BLaER1 treated with 17β-estradiol and CSF1 and Interleukin-3, amounts not matched to agents 10 nM and 100 nM (cell line): ENCODE results near the gene PDLIM7.
"Not testable (repeated sequence)": the region's sequence is repeated elsewhere in the genome, so short reads cannot be mapped to it uniquely, and the experiment has no call there.

Experiments used
- H3K27ac ChIP-seq, 11 experiments: shearing (Covaris generic); formaldehyde crosslinking; 2 replicates each; pipeline ENCODE4 v1.8.1; 2022
- H3K27me3 ChIP-seq, 11 experiments: shearing (Covaris generic); formaldehyde crosslinking; 2 replicates each; pipeline ENCODE4 v1.8.1; 2022
- H3K36me3 ChIP-seq, 11 experiments: shearing (Covaris generic); formaldehyde crosslinking; 2 replicates each; pipeline ENCODE4 v1.8.1; 2022
- H3K4me1 ChIP-seq, 10 experiments: shearing (Covaris generic); formaldehyde crosslinking; 2 replicates each; pipeline ENCODE4 v1.8.1; 2022
- H3K4me2 ChIP-seq, 11 experiments: shearing (Covaris generic); formaldehyde crosslinking; 2 replicates each; pipeline ENCODE4 v1.8.1; 2022
- H3K4me3 ChIP-seq, 10 experiments: shearing (Covaris generic); formaldehyde crosslinking; 2 replicates each; pipeline ENCODE4 v1.8.1; 2022
- H3K9ac ChIP-seq, 11 experiments: shearing (Covaris generic); formaldehyde crosslinking; 2 replicates each; pipeline ENCODE4 v1.8.1; 2022
- H3K9me3 ChIP-seq, 11 experiments: shearing (Covaris generic); formaldehyde crosslinking; replicated peaks in 1 of 11; 2 replicates each; pipeline ENCODE4 v1.8.1; 2022
- H4K20me1 ChIP-seq, 11 experiments: shearing (Covaris generic); formaldehyde crosslinking; 2 replicates each; pipeline ENCODE4 v1.8.1; 2022
- Cebpa-rat ChIP-seq, 11 experiments: shearing (Covaris generic); IDR thresholded peaks; 2 replicates each; pipeline ENCODE4 v1.8.1; 2022

The PDLIM7 gene

DNA sequence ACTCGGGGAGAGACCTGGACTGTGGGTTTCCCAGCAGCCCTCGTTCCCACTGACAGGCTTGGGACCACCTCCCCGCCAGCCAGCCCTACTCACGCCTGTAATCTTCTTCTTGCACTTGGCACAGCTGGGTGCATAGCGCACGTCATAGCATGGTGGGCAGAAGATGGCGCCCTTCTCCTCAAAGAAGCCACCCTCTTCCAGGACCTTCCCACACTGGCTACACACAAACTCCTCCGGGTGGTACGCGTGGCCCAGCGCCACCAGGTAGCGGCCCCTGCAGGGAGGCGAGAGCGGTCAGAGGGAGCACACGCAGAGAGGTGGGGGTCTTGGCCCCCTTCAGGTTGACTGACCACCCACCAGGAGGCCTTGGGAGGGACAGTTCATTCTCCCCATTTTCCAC is 9.4 kb downstream of the PDLIM7 start:
- H3K9me3 ChIP-seq = no peaks in the 10 kb centered on the region
- peak overlapping the region in 1 of 11 experiments; percentile 83; a peak in 2 of 22 replicates for H3K4me2 ChIP-seq
- H3K27ac ChIP-seq = peak overlapping the region in 3 of 11 experiments; percentile 34 to 82 (median 38); a peak in 6 of 22 replicates
- peaks cover 16 to 98% (median 65%) of the 10 kb centered on the region in 11 experiments; a peak in 21 of 22 replicates for H4K20me1 ChIP-seq
- H3K4me3 ChIP-seq = no peak overlapping the region
- H3K27me3 ChIP-seq = no peaks in the 10 kb centered on the region
- H3K36me3 ChIP-seq = peaks cover 74 to 98% (median 94%) of the 10 kb centered on the region in 11 experiments
- H3K4me1 ChIP-seq = peaks cover 34 to 65% (median 55%) of the 10 kb centered on the region in 10 experiments
- TF ChIP-seq Cebpa-rat (IDR thresholded peaks at IDR 0.05) = no peak
- H3K9ac ChIP-seq = peak overlapping the region in 3 of 11 experiments; percentile 5 to 74 (median 41); a peak in 4 of 22 replicates

GRCh38 chr5:177487144-177487543 is 10.3 kb downstream of the PDLIM7 start:
- Histone ChIP-seq H3K4me3 (no peak overlapping the region), H3K27ac (no peak overlapping the region; a peak in 1 of 22 replicates), H3K27me3 (no peaks in the 10 kb centered on the region), H3K4me1 (peaks cover 25 to 65% (median 51%) of the 10 kb centered on the region in 10 experiments), H3K9me3 (no peaks in the 10 kb centered on the region), H3K4me2 (no peak overlapping the region), H3K9ac (no peak overlapping the region), H4K20me1 (peaks cover 16 to 98% (median 60%) of the 10 kb centered on the region in 11 experiments; a peak in 21 of 22 replicates), H3K36me3 (peaks cover 67 to 98% (median 90%) of the 10 kb centered on the region in 11 experiments)
- TF ChIP-seq Cebpa-rat (IDR thresholded peaks at IDR 0.05) = no peak

- TF ChIP-seq Cebpa-rat (IDR thresholded peaks at IDR 0.05) = no peak
- no peak overlapping the region for H3K27ac ChIP-seq
- H4K20me1 ChIP-seq = peaks cover 16 to 100% (median 61%) of the 10 kb centered on the region in 11 experiments; a peak in 21 of 22 replicates
- peaks cover 63 to 99% (median 92%) of the 10 kb centered on the region in 11 experiments for H3K36me3 ChIP-seq
- no peak overlapping the region for H3K9ac ChIP-seq
- no peaks in the 10 kb centered on the region for H3K9me3 ChIP-seq
- H3K27me3 ChIP-seq = no peaks in the 10 kb centered on the region
- H3K4me1 ChIP-seq = peaks cover 25 to 66% (median 53%) of the 10 kb centered on the region in 10 experiments
- no peak overlapping the region for H3K4me3 ChIP-seq
- H3K4me2 ChIP-seq = no peak overlapping the region
Measured at GRCh38 chr5:177486256-177486655, 11.1 kb downstream of the PDLIM7 start.

- H3K36me3 ChIP-seq = peaks cover 58 to 97% (median 87%) of the 10 kb centered on the region in 11 experiments
- not testable (repeated sequence) for H3K4me2 ChIP-seq, H3K4me3 ChIP-seq, H3K9me3 ChIP-seq, H3K27me3 ChIP-seq
- peaks cover 13 to 98% (median 57%) of the 10 kb centered on the region in 11 experiments; a peak in 21 of 22 replicates for H4K20me1 ChIP-seq
- H3K27ac ChIP-seq = peak overlapping the region in 2 of 11 experiments; percentile 57; a peak in 2 of 22 replicates
- peaks cover 23 to 66% (median 50%) of the 10 kb centered on the region in 10 experiments for H3K4me1 ChIP-seq
- H3K9ac ChIP-seq = peak overlapping the region in 3 of 11 experiments; percentile 1 to 45 (median 29); a peak in 1 of 22 replicates
Measured at GRCh38 chr5:177485753-177486152, 11.7 kb downstream of the PDLIM7 start.

DNA sequence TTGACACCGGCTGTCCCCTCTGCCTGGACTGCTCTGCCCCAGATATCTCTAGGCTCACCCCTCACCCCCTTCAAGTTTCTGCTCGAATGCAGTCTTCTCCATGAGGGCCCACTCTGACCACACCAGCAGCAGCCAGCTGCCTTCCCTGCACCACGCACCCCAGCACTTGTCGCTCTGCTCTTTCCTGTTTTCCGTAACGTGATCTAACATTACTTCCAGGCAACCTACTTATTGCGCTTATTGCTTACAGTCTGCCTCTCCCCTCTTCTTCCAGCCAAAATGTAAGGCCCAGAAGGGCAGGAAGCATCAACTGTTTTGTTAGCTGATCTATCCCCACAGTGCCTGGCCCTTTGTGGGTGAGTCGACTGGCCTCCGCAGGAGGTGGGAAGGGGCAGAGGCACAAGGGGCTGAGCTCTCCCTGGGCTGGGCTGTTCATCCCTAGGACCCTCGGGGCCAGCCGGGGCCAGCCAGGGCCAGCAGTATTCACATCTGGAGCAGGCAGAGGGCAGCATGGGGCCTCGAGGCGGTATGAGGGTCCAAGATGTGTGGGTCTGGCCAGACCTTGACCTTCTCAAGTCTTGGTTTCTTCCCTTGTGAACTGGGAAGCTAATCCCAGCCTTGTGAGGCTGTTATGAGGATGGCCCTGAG is 12.4 kb downstream of the PDLIM7 start:
- H3K4me3 ChIP-seq = no peak overlapping the region
- peaks cover 57 to 91% (median 82%) of the 10 kb centered on the region in 11 experiments for H3K36me3 ChIP-seq
- H4K20me1 ChIP-seq = peaks cover 12 to 98% (median 52%) of the 10 kb centered on the region in 11 experiments; a peak in 21 of 22 replicates
- peak overlapping the region in 4 of 11 experiments; percentile 1 to 45 (median 19); a peak in 5 of 22 replicates for H3K9ac ChIP-seq
- no peaks in the 10 kb centered on the region for H3K9me3 ChIP-seq
- no peaks in the 10 kb centered on the region for H3K27me3 ChIP-seq
- no peak overlapping the region; a peak in 1 of 22 replicates for H3K4me2 ChIP-seq
- TF ChIP-seq Cebpa-rat (IDR thresholded peaks at IDR 0.05) = no peak
- H3K4me1 ChIP-seq = peaks cover 21 to 66% (median 50%) of the 10 kb centered on the region in 10 experiments
- H3K27ac ChIP-seq = peak overlapping the region in 5 of 11 experiments; percentile 3 to 57 (median 28); a peak in 5 of 22 replicates

DNA sequence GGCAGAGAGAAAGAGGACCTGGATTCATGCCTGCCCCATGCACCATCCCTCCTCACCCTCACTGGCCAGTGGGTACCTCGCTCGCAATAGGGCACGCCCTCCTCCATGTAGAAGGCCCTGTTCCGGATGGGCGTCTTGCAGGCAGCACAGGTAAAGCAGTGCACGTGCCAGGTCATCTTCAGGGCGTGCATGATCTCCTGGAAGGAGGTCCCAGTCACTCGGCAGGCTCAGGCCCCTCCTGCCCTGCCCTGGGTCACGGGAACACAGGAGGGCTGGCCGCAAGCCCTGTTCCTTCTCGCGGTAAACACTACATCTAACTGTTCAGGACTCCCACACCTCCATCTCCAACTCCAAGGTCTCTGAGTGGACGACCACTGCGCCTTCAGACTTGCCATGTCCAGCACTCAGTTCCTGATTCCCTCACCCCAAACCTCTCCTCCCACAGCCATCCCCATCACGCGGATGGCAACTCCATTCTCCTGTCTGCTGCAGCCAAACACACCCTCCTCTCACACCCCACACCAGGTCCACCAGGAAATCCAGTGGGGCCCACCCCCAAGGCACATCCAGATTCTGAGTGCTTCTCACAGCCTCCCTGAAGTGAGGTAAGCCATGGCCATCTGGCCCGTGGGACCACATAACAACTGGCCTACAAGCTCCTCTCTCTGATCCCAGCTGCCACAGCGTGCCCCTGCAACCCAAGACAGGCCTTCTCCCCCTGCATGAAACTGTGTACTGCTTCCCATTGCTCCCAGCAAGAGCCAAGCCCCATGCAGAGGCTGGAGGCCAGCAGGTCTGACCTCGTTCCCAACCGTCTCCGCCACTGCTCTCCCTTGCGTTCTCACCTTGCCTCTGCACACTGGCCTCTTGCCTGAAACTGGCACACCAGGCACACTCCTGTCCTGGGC is 13.2 kb downstream of the PDLIM7 start:
- Histone ChIP-seq H3K36me3 (peaks cover 57 to 83% (median 75%) of the 10 kb centered on the region in 11 experiments), H3K9me3 (no peaks in the 10 kb centered on the region), H3K9ac (peak overlapping the region in 1 of 11 experiments; percentile 28; a peak in 3 of 22 replicates), H4K20me1 (peaks cover 5 to 98% (median 44%) of the 10 kb centered on the region in 11 experiments; a peak in 21 of 22 replicates), H3K4me3 (no peak overlapping the region), H3K27me3 (no peaks in the 10 kb centered on the region), H3K4me1 (peaks cover 22 to 66% (median 50%) of the 10 kb centered on the region in 10 experiments), H3K4me2 (no peak overlapping the region), H3K27ac (peak overlapping the region in 2 of 11 experiments; percentile 57; a peak in 3 of 22 replicates)
- TF ChIP-seq Cebpa-rat (IDR thresholded peaks at IDR 0.05) = no peak

DNA sequence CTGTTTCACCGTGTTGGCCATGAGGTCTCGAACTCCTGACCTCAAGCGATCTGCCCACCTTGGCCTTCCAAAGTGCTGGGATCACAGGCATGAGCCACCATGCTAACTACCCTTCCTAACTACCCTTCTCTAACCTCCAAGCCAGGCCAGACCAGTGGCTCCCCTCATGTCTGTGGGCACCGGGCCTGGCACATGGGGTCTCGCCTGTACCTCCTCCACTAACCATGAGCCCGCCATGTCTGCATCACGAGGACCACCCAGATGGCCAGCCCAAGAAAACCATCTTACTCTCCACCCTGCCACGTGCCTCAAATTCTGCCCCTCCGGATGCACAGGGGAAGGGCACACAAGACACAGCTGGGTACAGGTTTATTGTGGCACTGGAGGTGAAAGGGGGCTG is 14.4 kb downstream of the PDLIM7 start:
- no peak overlapping the region; a peak in 1 of 22 replicates for H3K27ac ChIP-seq
- H3K36me3 ChIP-seq = peaks cover 48 to 71% (median 63%) of the 10 kb centered on the region in 11 experiments
- H3K4me2 ChIP-seq = no peak overlapping the region
- H3K9me3 ChIP-seq = no peaks in the 10 kb centered on the region
- H3K4me1 ChIP-seq = peaks cover 28 to 68% (median 50%) of the 10 kb centered on the region in 10 experiments
- no peaks in the 10 kb centered on the region for H3K27me3 ChIP-seq
- peaks cover 0 to 97% (median 35%) of the 10 kb centered on the region in 11 experiments; a peak in 18 of 22 replicates for H4K20me1 ChIP-seq
- TF ChIP-seq Cebpa-rat (IDR thresholded peaks at IDR 0.05) = no peak
- H3K9ac ChIP-seq = no peak overlapping the region
- H3K4me3 ChIP-seq = no peak overlapping the region

- H4K20me1 ChIP-seq = peaks cover 0 to 95% (median 31%) of the 10 kb centered on the region in 11 experiments; a peak in 15 of 22 replicates
- H3K4me3 ChIP-seq = no peak overlapping the region
- H3K27ac ChIP-seq = peak overlapping the region in 3 of 11 experiments; percentile 12 to 30 (median 17); a peak in 4 of 22 replicates
- peaks cover 35 to 69% (median 55%) of the 10 kb centered on the region in 10 experiments for H3K4me1 ChIP-seq
- no peak for TF ChIP-seq Cebpa-rat (IDR thresholded peaks at IDR 0.05)
- no peaks in the 10 kb centered on the region for H3K9me3 ChIP-seq
- H3K9ac ChIP-seq = no peak overlapping the region
- peak overlapping the region in 2 of 11 experiments; percentile 92 to 94; a peak in 3 of 22 replicates for H3K4me2 ChIP-seq
- no peaks in the 10 kb centered on the region for H3K27me3 ChIP-seq
- peaks cover 41 to 64% (median 56%) of the 10 kb centered on the region in 11 experiments for H3K36me3 ChIP-seq
Measured at GRCh38 chr5:177482359-177482795, 15.0 kb downstream of the PDLIM7 start.
